K562 (cell line): Measurements from ENCODE around the gene BPNT1. TPM values are rescaled to one million over a fixed set of nuclear protein-coding genes. Genes with fewer than 3 reads are reported as not detected.

ENCODE experiments used
- ATF2 ChIP-seq: sonication (generic); formaldehyde crosslinking; IDR thresholded peaks from 2 replicates; pipeline ENCODE4 v1.8.1; 2022; ENCODE audit warnings: missing genetic modification reagents
- ESRRB ChIP-seq: fragments of 250-450 bp; sonication (Bioruptor Pico); IDR thresholded peaks from 2 replicates; pipeline ENCODE4 v1.5.0; 2020; ENCODE audit warnings: mild to moderate bottlenecking, moderate library complexity, borderline replicate concordance
- FOXA3 ChIP-seq, 2 experiments: fragments of 450-650 bp in 1 of 2; sonication (generic) in 1 of 2; formaldehyde crosslinking; IDR thresholded peaks in 1 of 2; conservative IDR thresholded peaks in 1 of 2; 2 replicates each; pipeline versions ENCODE4 v1.4.0 to v1.8.0; 2020 to 2022; ENCODE audit warnings: mild to moderate bottlenecking in 2 of 2, missing genetic modification reagents in 1 of 2
- FOXO4 ChIP-seq: fragments of 450-650 bp; formaldehyde crosslinking; IDR thresholded peaks from 2 replicates; pipeline ENCODE4 v1.4.0; 2020; ENCODE audit warnings: mild to moderate bottlenecking, moderate library complexity
- GATAD2A ChIP-seq: fragments of 450-650 bp; IDR thresholded peaks from 2 replicates; pipeline ENCODE4 v1.6.1; 2017
- HLTF ChIP-seq: fragments of 450-650 bp; IDR thresholded peaks from 2 replicates; pipeline ENCODE4 v1.6.1; 2016
- HMG20B ChIP-seq: fragments of 250-450 bp; sonication (Bioruptor Pico); IDR thresholded peaks from 2 replicates; pipeline ENCODE4 v1.5.0; 2021; ENCODE audit warnings: mild to moderate bottlenecking
- KDM5B ChIP-seq: fragments of 200-600 bp; sonication (generic); IDR thresholded peaks from 2 replicates; pipeline ENCODE4 v1.6.1; 2012; ENCODE audit warnings: low read depth, mild to moderate bottlenecking, moderate library complexity, low read length, control low read depth, inconsistent platforms; ENCODE audit not compliant: insufficient replicate concordance
- MBD2 ChIP-seq: sonication (generic); IDR thresholded peaks from 2 replicates; pipeline ENCODE4 v1.6.1; 2016; ENCODE audit warnings: low read depth, borderline replicate concordance
- NEUROD1 ChIP-seq: fragments of 150-350 bp; IDR thresholded peaks from 2 replicates; pipeline ENCODE4 v1.6.1; 2014; ENCODE audit warnings: borderline replicate concordance, low read length, low read depth; ENCODE audit not compliant: partially characterized antibody
- NFE2 ChIP-seq: IDR thresholded peaks from 2 replicates; pipeline ENCODE4 v1.6.1; 2014; ENCODE audit warnings: antibody characterized with exemption, low read depth
- PTBP1 ChIP-seq: fragments of 200-400 bp; formaldehyde crosslinking; IDR thresholded peaks from 2 replicates; pipeline ENCODE4 v1.6.1; 2017; ENCODE audit warnings: low read depth, low read length
- PYGO2 ChIP-seq: fragments of 450-650 bp; IDR thresholded peaks from 2 replicates; pipeline ENCODE4 v1.6.1; 2016; ENCODE audit warnings: mild to moderate bottlenecking, missing genetic modification characterization, moderate library complexity, missing compliant biosample characterization
- VEZF1 ChIP-seq: fragments of 200-800 bp; sonication (Bioruptor generic); IDR thresholded peaks from 2 replicates; pipeline ENCODE4 v1.6.1; 2017; ENCODE audit warnings: missing genetic modification characterization, missing compliant biosample characterization
- ZBTB26 ChIP-seq: fragments of 450-650 bp; formaldehyde crosslinking; IDR thresholded peaks from 2 replicates; pipeline ENCODE4 v1.4.0; 2022; ENCODE audit warnings: missing genetic modification characterization
- ZNF347 ChIP-seq: fragments of 450-650 bp; formaldehyde crosslinking; IDR thresholded peaks from 2 replicates; pipeline ENCODE4 v1.4.0; 2020; ENCODE audit warnings: low read depth, mild to moderate bottlenecking, moderate library complexity
- ZNF518B ChIP-seq: fragments of 250-450 bp; sonication (Bioruptor Pico); IDR thresholded peaks from 2 replicates; pipeline ENCODE4 v1.5.0; 2021; ENCODE audit warnings: mild to moderate bottlenecking, moderate library complexity
- ZNF778 ChIP-seq: fragments of 450-650 bp; formaldehyde crosslinking; IDR thresholded peaks from 2 replicates; pipeline ENCODE4 v1.4.0; 2020; ENCODE audit warnings: mild to moderate bottlenecking, moderate library complexity
- polyA plus RNA-seq, 8 experiments: library from polyadenylated mRNA; depleted of rRNA in 4 of 8; stranded (reverse) in 5 of 8; unstranded in 3 of 8; fragments of >200 nt; fragmentation: Nextera tagmentation in 2 of 8; fragmentation: Illumina TruSeq in 1 of 8; extraction: Ambion mirVana in 2 of 8; extraction: Trizol in 1 of 8; gene quantifications; 2 replicates each; pipeline versions ENCODE4 v1.2.1 to v1.2.3, GENCODE V29; 2011 to 2014; ENCODE audit warnings: inconsistent platforms in 1 of 8, missing spikeins in 1 of 8
- total RNA-seq, 7 experiments: library from RNA; depleted of rRNA in 6 of 7; stranded (reverse); fragments of >200 nt in 6 of 7; fragmentation: Illumina TruSeq in 2 of 7; extraction: Trizol in 2 of 7; gene quantifications; 2 replicates each; pipeline versions ENCODE4 v1.2.1 to v1.2.3, GENCODE V29; 2011 to 2021; ENCODE audit warnings: low replicate concordance in 1 of 7

Gene BPNT1
- total and polyA plus RNA-seq, 9 of the 15 experiments (the other 6 are each of a cell fraction or from before 2014, with no cell fraction given): 30.2 to 73.8 (median 40.5) TPM

GRCh38 chr1:220046052-220046930, 43.3 kb downstream of the BPNT1 start, which contains the start of gene EPRS1 (continued):
- TF ChIP-seq ZBTB26: no peak
- no peak for TF ChIP-seq PYGO2 (tag)
- TF ChIP-seq ZNF778: no peak
- TF ChIP-seq VEZF1 (CRISPR knock-in tag): peak; percentile 78; the same call in 1 of the 2 replicates
- no peak for TF ChIP-seq ATF2 (CRISPR knock-in tag)
- peak; percentile 77 for TF ChIP-seq MBD2
- TF ChIP-seq ZNF347 (CRISPR knock-in tag): no peak
- TF ChIP-seq ESRRB (CRISPR knock-in tag): no peak
- no peak for TF ChIP-seq NEUROD1
- TF ChIP-seq ZNF518B (CRISPR knock-in tag): no peak
- peak in 1 of 2 experiments; percentile 91; a peak in 2 of 4 replicates for TF ChIP-seq FOXA3 (CRISPR knock-in tag; conservative IDR thresholded peaks at IDR 0.05 in 1 of 2, IDR thresholded peaks at IDR 0.05 in 1 of 2)
- TF ChIP-seq NFE2: no peak
- TF ChIP-seq FOXO4 (CRISPR knock-in tag): 0 out of 2 replicates have a peak, but pooled peaks have one; percentile 6
- TF ChIP-seq GATAD2A: no peak
- TF ChIP-seq HMG20B (CRISPR knock-in tag): no peak
- TF ChIP-seq PTBP1: 0 out of 2 replicates have a peak, but pooled peaks have one; percentile 21
- peak; percentile 96 for TF ChIP-seq KDM5B
- peak; percentile 75 for TF ChIP-seq HLTF
